Skeletal muscle satellite cell (primary cell): ENCODE measurements around the gene CAMSAP2. TPM values are rescaled to one million over a fixed set of nuclear protein-coding genes. Genes with fewer than 3 reads are reported as not detected.
A peak's percentile ranks its signal among the peaks of the same experiment; 100 is the strongest.

Experiments
- H3K27me3 ChIP-seq: 2 replicates; pipeline ENCODE4 v1.7.0; 2013; ENCODE audit warnings: low read length; ENCODE audit not compliant: control insufficient read depth, insufficient read depth
- H3K36me3 ChIP-seq: 2 replicates; pipeline ENCODE4 v1.7.0; 2013; ENCODE audit warnings: mild to moderate bottlenecking, control low read depth, low read length; ENCODE audit not compliant: insufficient read depth
- H3K4me1 ChIP-seq: 2 replicates; pipeline ENCODE4 v1.7.0; 2013; ENCODE audit warnings: low read length; ENCODE audit not compliant: control insufficient read depth, insufficient read depth
- H3K4me2 ChIP-seq: 2 replicates; pipeline ENCODE4 v1.7.0; 2013; ENCODE audit warnings: mild to moderate bottlenecking, low read length
- H3K4me3 ChIP-seq: 2 replicates; pipeline ENCODE4 v1.7.0; 2013; ENCODE audit warnings: low read length
- H3K9ac ChIP-seq: 2 replicates; pipeline ENCODE4 v1.7.0; 2013; ENCODE audit warnings: mild to moderate bottlenecking, low read depth, low read length, moderate library complexity
- H3K9me3 ChIP-seq: replicated peaks from 2 replicates; pipeline ENCODE4 v1.7.0; 2013; ENCODE audit warnings: mild to moderate bottlenecking, control low read depth, low read length
- total RNA-seq: library from RNA; depleted of rRNA; stranded (reverse); fragments of >200 nt; gene quantifications from 2 replicates; pipeline ENCODE4 v1.2.3, GENCODE V29; 2012; rRNA removed

CAMSAP2 gene
- total RNA-seq = 27.1 and 28.9 TPM in 2 replicates

DNA sequence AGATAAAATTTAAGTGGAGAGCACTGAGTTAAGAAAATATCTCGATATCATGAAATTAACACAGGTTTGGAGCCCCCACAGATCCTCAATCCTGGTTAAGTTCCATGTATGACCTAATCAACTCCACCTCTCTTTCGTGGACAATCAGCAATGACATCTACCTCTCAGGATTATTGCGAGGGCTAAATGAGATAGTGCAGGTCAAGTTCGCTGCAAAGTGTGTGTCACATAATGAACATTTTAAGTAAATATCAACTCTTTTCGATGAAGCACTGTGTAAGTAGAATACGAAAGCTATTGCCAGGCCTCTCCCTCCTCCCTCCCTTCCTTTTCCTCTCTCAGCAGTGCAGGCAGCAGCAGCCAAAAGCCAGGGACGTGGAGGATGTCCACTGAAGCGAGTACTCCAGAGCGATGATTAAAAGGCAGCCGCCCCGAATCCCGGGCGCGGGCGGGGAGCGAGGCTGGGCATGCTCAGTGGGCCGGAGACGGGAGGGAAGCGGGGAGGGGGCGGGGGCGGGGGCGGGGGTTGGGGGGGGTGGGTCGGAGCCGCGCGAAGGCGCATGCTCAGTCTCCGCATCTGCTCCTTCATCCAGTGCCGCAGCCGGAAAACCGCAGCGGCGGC, at the start of gene CAMSAP2:
Gene CAMSAP2, plus strand, starts transcription at position 567 of the 622 bp plus-strand sequence. CDS start 935 bp downstream, outside the sequence.
- H3K9ac ChIP-seq = peak within 1 kb of the TSS; percentile 100
- H3K9me3 ChIP-seq = no peaks in the 10 kb centered on the region
- peak within 1 kb of the TSS; percentile 92 for H3K4me2 ChIP-seq
- peaks cover 25% of the 10 kb centered on the region for H3K4me1 ChIP-seq
- H3K27me3 ChIP-seq = no peaks in the 10 kb centered on the region
- H3K36me3 ChIP-seq = no peaks in the 10 kb centered on the region
- peak within 1 kb of the TSS; percentile 78 for H3K4me3 ChIP-seq

- H3K4me3 ChIP-seq = no peak overlapping the region
- no peaks in the 10 kb centered on the region for H3K4me1 ChIP-seq
- H3K36me3 ChIP-seq = no peaks in the 10 kb centered on the region
- no peak overlapping the region for H3K9ac ChIP-seq
- H3K9me3 ChIP-seq = no peaks in the 10 kb centered on the region
- no peaks in the 10 kb centered on the region for H3K27me3 ChIP-seq
- H3K4me2 ChIP-seq = no peak overlapping the region
Observed at GRCh38 chr1:200692316-200692715, 46.4 kb upstream of the CAMSAP2 start.

DNA sequence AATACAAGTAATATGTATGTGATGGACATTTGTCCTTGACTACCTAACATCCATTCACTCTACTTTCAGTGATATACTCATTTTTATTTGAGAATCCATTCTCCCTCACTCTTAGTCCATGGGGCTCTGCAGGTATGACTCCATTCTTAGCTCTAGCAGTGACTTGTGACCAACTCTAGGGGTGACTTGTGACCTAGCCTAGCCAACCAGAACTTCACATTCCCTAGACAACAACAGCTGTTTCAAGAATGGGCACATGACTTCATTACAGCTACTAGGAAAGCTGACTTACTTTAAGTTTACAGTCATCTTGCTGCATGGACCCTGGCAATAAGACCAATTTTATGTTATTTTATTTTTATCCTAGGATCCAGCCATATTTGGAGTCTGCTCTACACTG, 45.4 kb upstream of the CAMSAP2 start:
- H3K9ac ChIP-seq = no peak overlapping the region
- no peaks in the 10 kb centered on the region for H3K27me3 ChIP-seq
- no peaks in the 10 kb centered on the region for H3K36me3 ChIP-seq
- no peak overlapping the region for H3K4me2 ChIP-seq
- no peak overlapping the region for H3K4me3 ChIP-seq
- H3K4me1 ChIP-seq = no peaks in the 10 kb centered on the region
- no peaks in the 10 kb centered on the region for H3K9me3 ChIP-seq

- Histone ChIP-seq H3K4me3 (no peak overlapping the region), H3K36me3 (no peaks in the 10 kb centered on the region), H3K4me1 (no peaks in the 10 kb centered on the region), H3K4me2 (no peak overlapping the region), H3K9ac (no peak overlapping the region), H3K9me3 (no peaks in the 10 kb centered on the region), H3K27me3 (no peaks in the 10 kb centered on the region)
Observed at GRCh38 chr1:200694738-200695137, 44.0 kb upstream of the CAMSAP2 start.

DNA sequence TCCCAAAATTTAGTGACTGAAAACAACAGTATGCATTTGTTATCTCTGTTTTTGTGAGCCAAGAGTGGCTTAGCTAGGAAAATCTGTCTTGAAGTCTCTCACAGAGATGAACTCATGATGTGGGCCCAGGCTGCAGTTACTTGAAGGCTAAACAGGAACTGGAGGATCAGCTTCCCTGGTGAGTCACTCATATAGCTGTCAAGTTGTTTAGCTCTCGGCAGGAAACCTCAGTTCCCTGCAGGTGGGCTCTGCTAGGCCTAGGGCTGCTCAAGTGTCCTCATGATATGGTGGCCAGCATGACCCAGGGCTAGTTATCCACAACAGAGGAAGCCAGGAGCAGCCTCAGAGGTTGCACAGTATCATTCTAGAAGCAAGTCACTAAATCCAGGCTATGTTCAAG, 38.8 kb upstream of the CAMSAP2 start:
- Histone ChIP-seq H3K27me3 (no peaks in the 10 kb centered on the region), H3K9ac (no peak overlapping the region), H3K9me3 (no peaks in the 10 kb centered on the region), H3K4me2 (no peak overlapping the region), H3K4me1 (no peaks in the 10 kb centered on the region), H3K36me3 (no peaks in the 10 kb centered on the region), H3K4me3 (no peak overlapping the region)

DNA sequence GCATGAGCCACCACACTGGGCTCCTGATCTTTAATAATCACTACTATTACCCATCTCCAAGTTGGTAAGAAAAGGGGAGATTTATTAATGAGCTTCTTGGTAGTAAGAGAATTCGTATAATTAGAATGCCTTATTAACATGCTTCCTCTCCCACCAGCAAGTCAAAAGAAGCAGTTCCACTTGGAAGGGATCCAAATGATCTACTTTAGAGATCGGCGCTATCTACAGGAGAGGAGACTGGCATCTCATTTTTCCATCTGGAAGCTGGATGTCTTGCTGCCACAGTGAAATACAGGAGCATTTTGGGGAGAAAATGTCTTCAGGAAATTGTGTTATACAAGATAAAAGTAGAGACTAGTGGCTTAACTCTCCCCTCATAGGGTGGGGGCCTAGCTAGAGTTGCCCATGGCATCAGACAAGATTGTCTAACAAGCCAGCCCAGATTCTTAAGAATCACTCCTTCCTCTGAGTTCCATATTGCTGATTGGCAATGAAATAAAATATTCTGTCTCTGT, 33.6 kb upstream of the CAMSAP2 start:
- no peaks in the 10 kb centered on the region for H3K36me3 ChIP-seq
- no peak overlapping the region for H3K4me3 ChIP-seq
- no peak overlapping the region for H3K9ac ChIP-seq
- no peaks in the 10 kb centered on the region for H3K9me3 ChIP-seq
- H3K4me2 ChIP-seq = no peak overlapping the region
- H3K27me3 ChIP-seq = no peaks in the 10 kb centered on the region
- no peaks in the 10 kb centered on the region for H3K4me1 ChIP-seq

DNA sequence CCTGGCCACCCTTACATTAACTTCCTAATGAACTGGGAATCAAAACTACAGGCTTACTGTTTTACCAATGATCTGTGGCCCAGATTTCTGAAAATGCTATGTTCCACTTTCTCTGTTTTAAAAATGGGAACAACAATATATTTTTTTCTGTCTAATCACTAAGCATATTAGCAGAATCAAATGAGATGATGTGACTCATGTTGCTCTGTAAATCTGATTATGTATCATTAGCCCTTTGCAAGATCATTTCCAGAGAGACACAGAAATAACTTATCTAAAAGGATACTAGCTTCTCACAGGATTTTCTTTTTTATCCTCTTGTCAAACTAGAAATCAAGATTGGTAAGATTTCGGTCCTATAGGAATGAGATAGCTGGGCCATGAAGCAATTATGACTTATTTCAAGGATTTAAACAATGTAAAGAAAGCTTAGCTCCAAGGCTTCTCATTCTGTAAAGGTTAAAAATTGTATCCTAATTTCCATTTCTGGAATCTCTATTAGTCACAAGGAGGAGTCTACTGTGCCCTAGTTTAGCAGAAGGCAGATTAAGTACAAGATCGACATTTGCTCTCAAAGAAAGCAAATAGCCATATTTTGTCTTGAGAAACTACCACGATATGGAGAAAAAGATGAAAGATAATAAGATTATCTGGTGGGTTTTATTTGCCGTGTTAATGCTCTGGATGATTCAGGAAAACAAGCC, 32.4 kb upstream of the CAMSAP2 start:
- H3K4me2 ChIP-seq = no peak overlapping the region
- H3K36me3 ChIP-seq = no peaks in the 10 kb centered on the region
- no peak overlapping the region for H3K4me3 ChIP-seq
- H3K9me3 ChIP-seq = no peaks in the 10 kb centered on the region
- no peaks in the 10 kb centered on the region for H3K4me1 ChIP-seq
- no peaks in the 10 kb centered on the region for H3K27me3 ChIP-seq
- no peak overlapping the region for H3K9ac ChIP-seq

GRCh38 chr1:200707116-200707515, 31.6 kb upstream of the CAMSAP2 start:
- Histone ChIP-seq H3K4me2 (no peak overlapping the region), H3K4me3 (no peak overlapping the region), H3K36me3 (no peaks in the 10 kb centered on the region), H3K27me3 (no peaks in the 10 kb centered on the region), H3K9ac (no peak overlapping the region), H3K4me1 (no peaks in the 10 kb centered on the region), H3K9me3 (no peaks in the 10 kb centered on the region)

GRCh38 chr1:200708161-200708560, 30.5 kb upstream of the CAMSAP2 start:
- Histone ChIP-seq H3K4me2 (no peak overlapping the region), H3K9ac (no peak overlapping the region), H3K36me3 (no peaks in the 10 kb centered on the region), H3K4me3 (no peak overlapping the region), H3K9me3 (no peaks in the 10 kb centered on the region), H3K4me1 (no peaks in the 10 kb centered on the region), H3K27me3 (no peaks in the 10 kb centered on the region)

DNA sequence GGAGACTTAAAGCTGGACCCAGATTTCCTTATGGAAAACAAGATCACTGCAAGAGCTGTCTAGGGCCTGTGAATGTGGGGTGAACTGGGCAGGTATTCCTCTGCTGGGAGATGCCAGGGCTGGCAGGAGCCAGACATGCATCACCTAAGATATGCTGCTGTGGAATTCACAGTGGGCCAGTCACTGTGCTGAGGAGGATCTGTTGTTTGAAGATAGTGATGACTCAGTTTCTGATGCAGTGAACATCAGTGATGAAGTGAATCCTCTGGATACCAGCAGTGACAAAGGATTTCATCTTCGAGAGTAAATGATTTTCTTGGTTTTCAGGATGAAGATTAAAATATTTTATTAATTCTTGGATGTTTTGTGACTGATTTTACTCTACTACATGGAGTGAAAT, 29.9 kb upstream of the CAMSAP2 start:
- Histone ChIP-seq H3K9ac (no peak overlapping the region), H3K36me3 (no peaks in the 10 kb centered on the region), H3K27me3 (no peaks in the 10 kb centered on the region), H3K4me2 (no peak overlapping the region), H3K9me3 (no peaks in the 10 kb centered on the region), H3K4me1 (no peaks in the 10 kb centered on the region), H3K4me3 (no peak overlapping the region)

DNA sequence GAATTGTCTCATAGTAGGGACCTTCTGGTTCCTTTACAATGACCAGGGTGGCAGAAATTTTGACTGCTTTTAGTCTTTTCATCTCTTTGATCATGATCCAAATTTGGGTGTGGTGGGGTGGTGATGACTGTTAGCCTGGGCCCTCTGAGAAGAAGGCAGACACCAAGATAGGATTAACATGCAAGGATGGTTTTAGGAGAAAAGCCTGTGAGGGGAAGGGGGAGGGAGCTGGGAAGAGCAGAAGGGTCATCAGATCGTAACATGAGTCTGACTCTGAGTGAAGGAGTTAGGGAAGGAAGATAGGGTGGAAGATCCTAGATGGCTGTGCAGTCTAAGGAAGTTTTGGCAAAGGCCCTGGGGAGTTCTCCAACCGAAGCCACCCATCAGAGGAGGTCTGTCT, 28.5 kb upstream of the CAMSAP2 start:
- Histone ChIP-seq H3K36me3 (no peaks in the 10 kb centered on the region), H3K4me2 (no peak overlapping the region), H3K4me1 (no peaks in the 10 kb centered on the region), H3K9me3 (no peaks in the 10 kb centered on the region), H3K9ac (no peak overlapping the region), H3K27me3 (no peaks in the 10 kb centered on the region), H3K4me3 (no peak overlapping the region)
